ENCODE results near the gene CFTR. TPM values are rescaled to one million over a fixed set of nuclear protein-coding genes. Genes with fewer than 3 reads are reported as not detected.

Gene CFTR
- total RNA-seq, 1 experiment from 2014 or later = 0.72 TPM

- H3K4me1 Mint-ChIP-seq = no peaks in the 10 kb centered on the region
- H3K27ac Mint-ChIP-seq = no peak overlapping the region
- no peaks in the 10 kb centered on the region for H3K9me3 Mint-ChIP-seq
- H3K4me3 Mint-ChIP-seq = no peak overlapping the region
- no peak for ATAC-seq
- no peaks in the 10 kb centered on the region for H3K36me3 Mint-ChIP-seq
- POLR2A ChIA-PET = no interaction called here
- no peak for TF ChIP-seq HMGA2 (CRISPR knock-in tag; IDR thresholded peaks at IDR 0.05)
- no peak for TF ChIP-seq ZBTB21 (CRISPR knock-in tag; IDR thresholded peaks at IDR 0.05; ENCODE audit: borderline replicate concordance)
- TF ChIP-seq PREB (CRISPR knock-in tag; IDR thresholded peaks at IDR 0.05; ENCODE audit: borderline replicate concordance) = no peak
- no peak for TF ChIP-seq FOXP4 (CRISPR knock-in tag; IDR thresholded peaks at IDR 0.05)
- no peak for TF ChIP-seq ZBTB43 (CRISPR knock-in tag; IDR thresholded peaks at IDR 0.05)
- TF ChIP-seq TP53 (CRISPR knock-in tag; IDR thresholded peaks at IDR 0.05) = no peak
- no peak for TF ChIP-seq SMAD3 (CRISPR knock-in tag; IDR thresholded peaks at IDR 0.05; ENCODE audit: borderline replicate concordance)
- no peak for TF ChIP-seq ZNF671 (CRISPR knock-in tag; IDR thresholded peaks at IDR 0.05)
- no peak for TF ChIP-seq ELF4 (CRISPR knock-in tag; IDR thresholded peaks at IDR 0.05; ENCODE audit: low read depth)
- no peak for TF ChIP-seq E2F5 (CRISPR knock-in tag; IDR thresholded peaks at IDR 0.05)
- no peak for TF ChIP-seq CREB1 (CRISPR knock-in tag; IDR thresholded peaks at IDR 0.05)
- no peak for TF ChIP-seq GRHL2 (CRISPR knock-in tag; IDR thresholded peaks at IDR 0.05; ENCODE audit: insufficient replicate concordance, severe bottlenecking)
- no peak for TF ChIP-seq ZNF138 (CRISPR knock-in tag; conservative IDR thresholded peaks at IDR 0.05)
- no peak for TF ChIP-seq NR2C2 (CRISPR knock-in tag; IDR thresholded peaks at IDR 0.05)
- no peak for TF ChIP-seq CBFB (CRISPR knock-in tag; IDR thresholded peaks at IDR 0.05; ENCODE audit: low read depth)
- TF ChIP-seq ZNF232 (CRISPR knock-in tag; IDR thresholded peaks at IDR 0.05) = no peak
- no peak for TF ChIP-seq AFF4 (CRISPR knock-in tag; IDR thresholded peaks at IDR 0.05; ENCODE audit: borderline replicate concordance)
- CTCF ChIA-PET = no interaction called here
- H3K27me3 Mint-ChIP-seq (ENCODE audit: low read depth) = no peaks in the 10 kb centered on the region
- DNase-seq (ENCODE audit: low spot score) = no peak
Observed at GRCh38 chr7:117446220-117446815, 33.5 kb upstream of the CFTR start.
